Measurements from ENCODE around the gene EIF6. TPM values are rescaled to one million over a fixed set of nuclear protein-coding genes. Genes with fewer than 3 reads are reported as not detected.
"Not testable (repeated sequence)": the region's sequence is repeated elsewhere in the genome, so short reads cannot be mapped to it uniquely, and the experiment has no call there.

Gene EIF6
- total RNA-seq, 2 experiments from 2014 or later, result 24.9 to 25.8 TPM

DNA sequence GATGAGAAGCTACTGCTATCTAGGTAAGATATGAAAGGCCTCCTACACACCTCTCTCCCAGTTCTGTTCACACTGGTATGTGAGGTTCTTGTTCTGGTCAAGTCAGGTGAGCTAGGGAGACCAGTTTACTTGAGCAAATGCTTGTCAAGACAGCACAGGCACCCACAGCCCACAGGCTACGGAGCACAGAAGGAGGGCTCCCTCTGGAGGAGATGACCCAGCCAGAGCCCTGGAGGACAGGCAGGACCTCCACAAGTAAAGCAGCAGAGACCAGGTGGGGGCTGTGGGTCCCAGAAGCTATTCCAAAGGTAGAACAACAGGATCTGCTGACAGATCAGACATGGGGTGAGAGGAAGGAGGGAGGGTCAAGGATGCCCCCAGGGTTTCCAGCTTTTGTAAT, 19.8 kb downstream of the EIF6 start:
- intact Hi-C loops (cut with DNase I, micrococcal nuclease), result no loop called here
- Mint-ChIP-seq H3K4me3 (no peak overlapping the region), H3K27ac (no peak overlapping the region), H3K9me3 (no peaks in the 10 kb centered on the region), H3K27me3 (no peaks in the 10 kb centered on the region), H3K4me1 (ENCODE audit: low read depth) (peaks cover 14% of the 10 kb centered on the region), H3K36me3 (ENCODE audit: low read depth) (peaks cover 52% of the 10 kb centered on the region)
- Histone ChIP-seq H3K4me3 (ENCODE audit: low read length) (no peak overlapping the region), H3K9me3 (ENCODE audit: control insufficient read depth in 1 of 2, insufficient read depth in 1 of 2, low read length in 2 of 2) (no peaks in the 10 kb centered on the region), H3K4me1 (ENCODE audit: insufficient read depth, low read length) (peaks cover 6% of the 10 kb centered on the region), H3K27ac (ENCODE audit: low read depth in 1 of 2, low read length in 2 of 2) (no peak overlapping the region), H3K27me3 (ENCODE audit: control insufficient read depth in 1 of 2, insufficient read depth in 2 of 2, low read length in 2 of 2) (no peaks in the 10 kb centered on the region), H3K36me3 (ENCODE audit: insufficient read depth, low read length) (peaks cover 47% of the 10 kb centered on the region)
- POLR2A ChIA-PET, result interaction anchor here (0.8 kb wide), 1 partner anchor 1733 kb away, joined by 4 read pairs; no protein-coding TSS in a partner anchor
- CTCF ChIA-PET, result interaction anchor here (1.4 kb wide), 1 partner anchor 25 kb away, joined by 5 read pairs; no protein-coding TSS in a partner anchor
- ATAC-seq (ENCODE audit: poor library complexity), result no peak
- no peak for DNase-seq
- TF ChIP-seq, protein P1, sequence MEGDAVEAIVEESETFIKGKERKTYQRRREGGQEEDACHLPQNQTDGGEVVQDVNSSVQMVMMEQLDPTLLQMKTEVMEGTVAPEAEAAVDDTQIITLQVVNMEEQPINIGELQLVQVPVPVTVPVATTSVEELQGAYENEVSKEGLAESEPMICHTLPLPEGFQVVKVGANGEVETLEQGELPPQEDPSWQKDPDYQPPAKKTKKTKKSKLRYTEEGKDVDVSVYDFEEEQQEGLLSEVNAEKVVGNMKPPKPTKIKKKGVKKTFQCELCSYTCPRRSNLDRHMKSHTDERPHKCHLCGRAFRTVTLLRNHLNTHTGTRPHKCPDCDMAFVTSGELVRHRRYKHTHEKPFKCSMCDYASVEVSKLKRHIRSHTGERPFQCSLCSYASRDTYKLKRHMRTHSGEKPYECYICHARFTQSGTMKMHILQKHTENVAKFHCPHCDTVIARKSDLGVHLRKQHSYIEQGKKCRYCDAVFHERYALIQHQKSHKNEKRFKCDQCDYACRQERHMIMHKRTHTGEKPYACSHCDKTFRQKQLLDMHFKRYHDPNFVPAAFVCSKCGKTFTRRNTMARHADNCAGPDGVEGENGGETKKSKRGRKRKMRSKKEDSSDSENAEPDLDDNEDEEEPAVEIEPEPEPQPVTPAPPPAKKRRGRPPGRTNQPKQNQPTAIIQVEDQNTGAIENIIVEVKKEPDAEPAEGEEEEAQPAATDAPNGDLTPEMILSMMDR (IDR thresholded peaks at IDR 0.05), result no peak

DNA sequence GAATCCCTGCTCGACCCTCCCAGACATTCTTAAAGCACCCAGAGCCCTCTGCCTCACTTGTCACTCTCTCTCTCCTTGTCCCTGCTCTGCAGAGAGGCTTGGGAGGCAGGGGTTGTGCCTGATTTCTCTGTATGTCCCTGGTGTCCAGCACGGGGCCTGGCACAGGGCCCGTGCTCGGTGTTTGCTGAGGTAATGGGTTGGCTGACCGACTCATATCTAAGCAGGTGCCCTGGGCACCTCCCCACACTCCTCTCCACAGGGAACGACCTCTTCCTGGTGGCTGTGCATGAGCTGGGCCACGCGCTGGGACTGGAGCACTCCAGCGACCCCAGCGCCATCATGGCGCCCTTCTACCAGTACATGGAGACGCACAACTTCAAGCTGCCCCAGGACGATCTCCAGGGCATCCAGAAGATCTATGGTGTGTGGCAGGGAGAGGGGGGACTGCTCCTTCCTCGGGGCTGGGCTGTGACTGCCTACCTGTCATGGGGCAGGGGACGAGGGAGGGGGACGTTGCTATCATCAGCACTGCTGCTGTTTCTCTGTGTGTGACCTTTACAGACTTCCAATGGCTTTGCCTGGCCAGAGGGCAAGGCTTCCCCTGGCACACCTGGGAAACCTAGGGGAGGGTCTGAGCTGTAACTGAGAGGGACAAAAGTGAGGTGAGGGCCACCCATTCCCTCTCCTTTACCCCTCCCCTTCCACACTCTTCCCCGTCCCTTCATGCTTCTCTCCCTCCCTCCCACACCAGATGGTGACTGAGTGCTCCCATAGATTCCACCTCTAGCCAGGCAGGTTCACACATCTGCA, 20.8 kb downstream of the EIF6 start:
- Mint-ChIP-seq H3K4me3 (no peak overlapping the region), H3K36me3 (ENCODE audit: low read depth) (peaks cover 49% of the 10 kb centered on the region), H3K27me3 (no peaks in the 10 kb centered on the region), H3K4me1 (ENCODE audit: low read depth) (peaks cover 9% of the 10 kb centered on the region), H3K27ac (no peak overlapping the region), H3K9me3 (no peaks in the 10 kb centered on the region)
- DNase-seq (no peak), ATAC-seq (ENCODE audit: poor library complexity) (no peak)
- intact Hi-C loops (cut with DNase I, micrococcal nuclease), result no loop called here
- Histone ChIP-seq H3K36me3 (ENCODE audit: insufficient read depth, low read length) (peaks cover 40% of the 10 kb centered on the region), H3K4me1 (ENCODE audit: insufficient read depth, low read length) (no peaks in the 10 kb centered on the region), H3K4me3 (ENCODE audit: low read length) (no peak overlapping the region), H3K9me3 (ENCODE audit: control insufficient read depth in 1 of 2, insufficient read depth in 1 of 2, low read length in 2 of 2) (no peaks in the 10 kb centered on the region), H3K27me3 (ENCODE audit: control insufficient read depth in 1 of 2, insufficient read depth in 2 of 2, low read length in 2 of 2) (no peaks in the 10 kb centered on the region), H3K27ac (ENCODE audit: low read depth in 1 of 2, low read length in 2 of 2) (no peak overlapping the region)
- TF ChIP-seq, protein P1 (IDR thresholded peaks at IDR 0.05), result no peak
- CTCF ChIA-PET, result interaction anchor here (1.4 kb wide), 1 partner anchor 26 kb away, joined by 5 read pairs; no protein-coding TSS in a partner anchor
- POLR2A ChIA-PET, result interaction anchor here (0.6 to 0.9 kb wide), 2 partner anchors 14 to 20 kb away, joined by 3 read pairs; partner anchors contain the start of gene MMP24OS

DNA sequence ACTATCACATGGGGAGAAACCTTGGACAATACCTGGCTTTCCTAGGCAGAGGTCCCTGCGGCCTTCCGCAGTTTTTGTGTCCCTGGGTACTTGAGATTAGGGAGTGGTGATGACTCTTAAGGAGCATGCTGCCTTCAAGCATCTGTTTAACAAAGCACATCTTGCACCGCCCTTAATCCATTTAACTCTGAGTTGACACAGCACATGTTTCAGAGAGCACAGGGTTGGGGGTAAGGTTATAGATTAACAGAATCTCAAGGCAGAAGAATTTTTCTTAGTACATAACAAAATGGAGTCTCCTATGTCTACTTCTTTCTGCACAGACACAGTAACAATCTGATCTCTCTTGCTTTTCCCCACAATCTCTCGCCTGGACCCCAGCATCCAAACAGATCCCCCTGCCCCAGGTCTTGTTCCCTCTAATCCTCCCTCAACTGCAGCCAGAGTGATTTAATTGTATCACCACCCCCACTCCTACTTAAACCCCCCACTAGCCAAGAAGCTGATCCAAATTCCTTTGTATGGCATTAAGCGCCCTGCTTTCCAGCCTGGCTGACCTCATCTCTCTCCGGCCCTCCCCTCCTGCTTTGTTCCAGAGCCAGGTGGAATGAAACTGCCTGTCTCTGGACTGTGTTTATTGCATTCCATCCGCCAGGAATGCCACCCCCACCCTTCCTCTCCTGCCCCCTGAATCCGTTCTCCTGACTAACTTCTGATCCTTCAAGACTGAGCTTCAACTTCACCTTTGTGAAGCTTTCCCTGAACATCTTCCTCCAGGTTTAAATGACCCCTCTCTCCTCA, 21.6 kb downstream of the EIF6 start:
- DNase-seq; H3K27me3 Mint-ChIP-seq; H3K4me3 Mint-ChIP-seq; H3K9me3 ChIP-seq (ENCODE audit: control insufficient read depth in 1 of 2, insufficient read depth in 1 of 2, low read length in 2 of 2); H3K4me3 ChIP-seq (ENCODE audit: low read length); H3K27ac ChIP-seq (ENCODE audit: low read depth in 1 of 2, low read length in 2 of 2); H3K4me1 Mint-ChIP-seq (ENCODE audit: low read depth); H3K27ac Mint-ChIP-seq; H3K4me1 ChIP-seq (ENCODE audit: insufficient read depth, low read length); CTCF ChIA-PET; H3K27me3 ChIP-seq (ENCODE audit: control insufficient read depth in 1 of 2, insufficient read depth in 2 of 2, low read length in 2 of 2); intact Hi-C loops (cut with DNase I, micrococcal nuclease); H3K9me3 Mint-ChIP-seq; ATAC-seq (ENCODE audit: poor library complexity): not testable (repeated sequence)
- H3K36me3 ChIP-seq (ENCODE audit: insufficient read depth, low read length), result peaks cover 34% of the 10 kb centered on the region
- POLR2A ChIA-PET, result interaction anchor here (0.6 to 0.9 kb wide), 2 partner anchors 15 to 20 kb away, joined by 3 read pairs; partner anchors contain the start of gene MMP24OS
- H3K36me3 Mint-ChIP-seq (ENCODE audit: low read depth), result peaks cover 48% of the 10 kb centered on the region

DNA sequence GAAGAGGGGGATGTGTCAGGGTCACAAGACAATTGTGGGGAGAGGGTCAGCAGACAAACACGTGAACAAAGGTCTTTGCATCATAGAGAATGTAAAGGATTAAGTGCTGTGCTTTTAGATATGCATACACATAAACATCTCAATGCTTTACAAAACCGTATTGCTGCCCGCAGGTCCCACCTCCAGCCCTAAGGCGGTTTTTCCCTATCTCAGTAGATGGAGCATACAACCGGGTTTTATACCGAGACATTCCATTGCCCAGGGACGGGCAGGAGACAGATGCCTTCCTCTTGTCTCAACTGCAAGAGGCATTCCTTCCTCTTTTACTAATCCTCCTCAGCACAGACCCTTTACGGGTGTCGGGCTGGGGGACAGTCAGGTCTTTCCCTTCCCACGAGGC, 22.3 kb downstream of the EIF6 start:
- peaks cover 29% of the 10 kb centered on the region for H3K36me3 ChIP-seq (ENCODE audit: insufficient read depth, low read length)
- H3K9me3 Mint-ChIP-seq; H3K27me3 ChIP-seq (ENCODE audit: control insufficient read depth in 1 of 2, insufficient read depth in 2 of 2, low read length in 2 of 2); H3K9me3 ChIP-seq (ENCODE audit: control insufficient read depth in 1 of 2, insufficient read depth in 1 of 2, low read length in 2 of 2); H3K4me3 ChIP-seq (ENCODE audit: low read length); ATAC-seq (ENCODE audit: poor library complexity); H3K27ac Mint-ChIP-seq; POLR2A ChIA-PET; H3K4me1 ChIP-seq (ENCODE audit: insufficient read depth, low read length); DNase-seq; CTCF ChIA-PET; H3K4me3 Mint-ChIP-seq; intact Hi-C loops (cut with DNase I, micrococcal nuclease); H3K4me1 Mint-ChIP-seq (ENCODE audit: low read depth); H3K27me3 Mint-ChIP-seq; H3K27ac ChIP-seq (ENCODE audit: low read depth in 1 of 2, low read length in 2 of 2): not testable (repeated sequence)
- H3K36me3 Mint-ChIP-seq (ENCODE audit: low read depth), result peaks cover 45% of the 10 kb centered on the region
